ENCODE results near the gene NAB1.

GRCh38 chr2:190655113-190655512, 6.2 kb downstream of the NAB1 start:
- TF ChIP-seq POLR2A (IDR thresholded peaks at IDR 0.05; ENCODE audit: low read depth, low read length) (no peak), POLR2AphosphoS5 (IDR thresholded peaks at IDR 0.05; ENCODE audit: low read depth, low read length) (no peak), SPI1 (IDR thresholded peaks at IDR 0.05; ENCODE audit: low read depth, low read length) (no peak)
